ENCODE data around the gene JOSD2. TPM values are rescaled to one million over a fixed set of nuclear protein-coding genes. Genes with fewer than 3 reads are reported as not detected.

The JOSD2 gene
- total RNA-seq, 6 experiments from 2014 or later: 15.0 to 27.5 (median 19.1) TPM

DNA sequence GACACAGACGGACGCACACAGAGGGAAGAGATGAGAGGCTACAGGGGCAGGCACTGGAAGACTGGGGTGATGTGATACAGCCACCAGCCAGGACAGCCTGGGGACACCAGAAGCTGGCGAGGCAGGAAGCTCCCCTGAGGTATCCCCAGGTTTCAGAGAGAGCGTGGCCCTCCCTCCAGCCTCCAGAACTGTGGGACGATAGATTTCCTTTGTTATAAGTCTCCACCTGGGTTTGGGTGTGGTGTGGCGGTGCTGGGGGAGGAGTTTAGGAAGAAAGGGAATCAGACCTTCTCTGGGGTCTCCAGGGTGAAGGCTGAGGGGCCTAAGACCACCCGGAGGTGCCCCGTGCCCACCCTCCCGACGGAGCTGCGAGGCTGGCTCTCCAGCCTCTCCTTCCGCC is 5.5 kb upstream of the JOSD2 start:
- H3K4me3 ChIP-seq: no peak overlapping the region
- H3K4me1 ChIP-seq: peaks cover 0 to 12% (median 4%) of the 10 kb centered on the region in 4 donors
- no peak overlapping the region for H3K27ac ChIP-seq
- TF ChIP-seq, protein P1, sequence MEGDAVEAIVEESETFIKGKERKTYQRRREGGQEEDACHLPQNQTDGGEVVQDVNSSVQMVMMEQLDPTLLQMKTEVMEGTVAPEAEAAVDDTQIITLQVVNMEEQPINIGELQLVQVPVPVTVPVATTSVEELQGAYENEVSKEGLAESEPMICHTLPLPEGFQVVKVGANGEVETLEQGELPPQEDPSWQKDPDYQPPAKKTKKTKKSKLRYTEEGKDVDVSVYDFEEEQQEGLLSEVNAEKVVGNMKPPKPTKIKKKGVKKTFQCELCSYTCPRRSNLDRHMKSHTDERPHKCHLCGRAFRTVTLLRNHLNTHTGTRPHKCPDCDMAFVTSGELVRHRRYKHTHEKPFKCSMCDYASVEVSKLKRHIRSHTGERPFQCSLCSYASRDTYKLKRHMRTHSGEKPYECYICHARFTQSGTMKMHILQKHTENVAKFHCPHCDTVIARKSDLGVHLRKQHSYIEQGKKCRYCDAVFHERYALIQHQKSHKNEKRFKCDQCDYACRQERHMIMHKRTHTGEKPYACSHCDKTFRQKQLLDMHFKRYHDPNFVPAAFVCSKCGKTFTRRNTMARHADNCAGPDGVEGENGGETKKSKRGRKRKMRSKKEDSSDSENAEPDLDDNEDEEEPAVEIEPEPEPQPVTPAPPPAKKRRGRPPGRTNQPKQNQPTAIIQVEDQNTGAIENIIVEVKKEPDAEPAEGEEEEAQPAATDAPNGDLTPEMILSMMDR (IDR thresholded peaks at IDR 0.05): no peak
- TF ChIP-seq POLR2A (IDR thresholded peaks at IDR 0.05): no peak
- ATAC-seq (no peak), DNase-seq (peak in 1 of 3 donors; percentile 25)
- 61% methylated on average over 4 of the region's 12 CpGs for WGBS (ENCODE audit: insufficient coverage, low coverage, low lambda C conversion rate, missing lambda C conversion rate)
- H3K27me3 ChIP-seq: no peaks in the 10 kb centered on the region
- no peaks in the 10 kb centered on the region for H3K36me3 ChIP-seq
- intact Hi-C loops (cut with DNase I): no loop called here
- no peaks in the 10 kb centered on the region for H3K9me3 ChIP-seq

DNA sequence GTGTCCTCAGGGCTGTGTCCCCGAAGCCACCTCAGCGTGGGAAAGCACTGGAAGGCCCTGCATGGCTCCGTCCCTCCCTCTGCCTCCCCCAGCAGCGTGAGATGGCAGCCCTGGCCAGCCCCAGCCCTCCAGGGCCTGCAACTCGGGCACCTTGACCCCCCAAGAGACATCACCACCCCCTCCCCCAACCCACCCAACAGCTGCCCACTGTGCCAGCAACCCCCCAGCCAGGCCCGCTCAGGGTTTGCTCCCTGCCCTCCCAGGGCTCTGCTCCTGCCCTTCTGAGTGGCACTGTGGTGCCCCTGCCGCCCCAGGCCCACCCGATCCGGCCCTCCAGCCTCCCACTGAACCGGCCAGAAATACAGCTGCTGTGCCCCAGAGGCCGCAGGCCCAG is 4.2 kb upstream of the JOSD2 start:
- H3K9me3 ChIP-seq: no peaks in the 10 kb centered on the region
- H3K4me1 ChIP-seq: peaks cover 0 to 17% (median 4%) of the 10 kb centered on the region in 4 donors
- intact Hi-C loops (cut with DNase I): no loop called here
- H3K36me3 ChIP-seq: no peaks in the 10 kb centered on the region
- no peak overlapping the region for H3K4me3 ChIP-seq
- ATAC-seq (no peak), DNase-seq (peak in 1 of 3 donors; percentile 49)
- H3K27ac ChIP-seq: no peak overlapping the region
- no peaks in the 10 kb centered on the region for H3K27me3 ChIP-seq
- TF ChIP-seq, protein P1 (IDR thresholded peaks at IDR 0.05): no peak
- TF ChIP-seq POLR2A (IDR thresholded peaks at IDR 0.05): no peak
- no CpG with 5 or more reads among the region's 11 CpGs for WGBS (ENCODE audit: insufficient coverage, low coverage, low lambda C conversion rate, missing lambda C conversion rate)

DNA sequence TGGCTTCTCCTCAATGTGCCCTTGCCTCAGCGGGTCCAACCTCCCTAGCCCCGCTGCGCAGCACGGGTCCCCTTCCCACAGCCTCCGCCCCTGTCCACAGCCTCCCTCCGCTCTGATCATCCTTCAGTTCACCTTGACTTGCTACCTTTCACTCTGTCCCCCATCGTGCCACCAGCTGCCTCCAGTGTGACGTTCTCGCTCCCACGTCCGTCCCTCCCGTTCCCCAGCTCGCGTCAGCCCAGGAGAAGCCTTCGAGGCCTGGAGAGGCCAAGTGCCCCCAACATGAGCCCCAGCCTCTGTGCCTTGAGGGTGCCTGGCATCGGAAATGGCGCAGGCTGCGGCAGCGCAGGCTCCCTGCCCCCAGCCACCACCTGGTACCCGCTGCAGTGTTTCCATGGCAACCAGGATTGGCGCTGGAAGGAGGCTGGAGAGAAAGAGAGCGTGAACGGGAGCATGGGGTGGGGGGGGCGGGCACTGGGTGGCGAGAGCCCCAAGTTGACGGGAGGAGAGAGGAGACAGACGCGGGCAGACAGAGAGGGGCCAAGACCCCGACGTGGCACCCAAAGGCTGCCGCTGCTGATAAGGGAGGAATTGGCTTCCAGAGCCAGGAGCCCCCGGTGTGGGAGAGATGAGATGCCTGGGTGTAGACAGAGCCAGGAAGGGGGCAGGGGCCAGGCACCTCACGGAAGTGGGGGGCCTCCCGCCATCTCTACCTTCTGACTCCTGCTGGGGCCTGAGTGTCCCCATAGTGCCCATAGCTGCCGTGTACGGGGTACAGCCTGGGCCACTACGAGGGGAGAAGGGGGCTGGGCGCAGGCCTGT is 3.6 kb upstream of the JOSD2 start:
- 62% methylated on average over 19 of the region's 38 CpGs for WGBS (ENCODE audit: insufficient coverage, low coverage, low lambda C conversion rate, missing lambda C conversion rate)
- Histone ChIP-seq H3K27me3 (no peaks in the 10 kb centered on the region), H3K36me3 (no peaks in the 10 kb centered on the region), H3K4me1 (peaks cover 0 to 17% (median 4%) of the 10 kb centered on the region in 4 donors), H3K4me3 (no peak overlapping the region), H3K9me3 (no peaks in the 10 kb centered on the region), H3K27ac (no peak overlapping the region)
- no peak for TF ChIP-seq POLR2A (IDR thresholded peaks at IDR 0.05)
- TF ChIP-seq, protein P1 (IDR thresholded peaks at IDR 0.05): no peak
- ATAC-seq (no peak), DNase-seq (peak in 1 of 3 donors; percentile 50)
- intact Hi-C loops (cut with DNase I): no loop called here

GRCh38 chr19:50513746-50514345 is 2.9 kb upstream of the JOSD2 start, which contains the start of gene ASPDH:
ASPDH (minus strand) TSS chr19:50513913; CDS start chr19:50513823, 90 bp downstream.
- Histone ChIP-seq H3K27ac (peak within 1 kb of the TSS; percentile 63 to 85 (median 72)), H3K36me3 (no peaks in the 10 kb centered on the region), H3K27me3 (no peaks in the 10 kb centered on the region), H3K9me3 (no peaks in the 10 kb centered on the region), H3K4me3 (peak within 1 kb of the TSS; percentile 32 to 59 (median 57)), H3K4me1 (peaks cover 0 to 17% (median 4%) of the 10 kb centered on the region in 4 donors)
- TF ChIP-seq POLR2A (IDR thresholded peaks at IDR 0.05): peak; percentile 75
- TF ChIP-seq, protein P1 (IDR thresholded peaks at IDR 0.05): no peak
- intact Hi-C loops (cut with DNase I): no loop called here
- 32% methylated on average over 9 of the region's 22 CpGs for WGBS (ENCODE audit: insufficient coverage, low coverage, low lambda C conversion rate, missing lambda C conversion rate)
- ATAC-seq: peak; percentile 55 to 70 (median 62)
- DNase-seq: peak in 2 of 3 donors; percentile 78 to 81
